Muscle of back (tissue), 11 donors: ENCODE measurements around the gene PTGS1. TPM values are rescaled to one million over a fixed set of nuclear protein-coding genes. Genes with fewer than 3 reads are reported as not detected.
"Not testable (repeated sequence)": the region's sequence is repeated elsewhere in the genome, so short reads cannot be mapped to it uniquely, and the experiment has no call there.

Experiments used
- DNase-seq, 3 donors: peaks; one replicate each; pipeline versions ENCODE4 v3.0.0 to v3.0.0-alpha.2; 2013
- polyA plus RNA-seq, 10 donors: library from polyadenylated mRNA; unstranded; fragments of 120-200 nt; gene quantifications; one replicate each; pipeline ENCODE4 v1.2.1, GENCODE V29; 2013; ENCODE audit not compliant: insufficient read length in 10 of 10

PTGS1 gene
- polyA plus RNA-seq, 10 donors: 2.9 to 14.3 (median 5.5) TPM

DNA sequence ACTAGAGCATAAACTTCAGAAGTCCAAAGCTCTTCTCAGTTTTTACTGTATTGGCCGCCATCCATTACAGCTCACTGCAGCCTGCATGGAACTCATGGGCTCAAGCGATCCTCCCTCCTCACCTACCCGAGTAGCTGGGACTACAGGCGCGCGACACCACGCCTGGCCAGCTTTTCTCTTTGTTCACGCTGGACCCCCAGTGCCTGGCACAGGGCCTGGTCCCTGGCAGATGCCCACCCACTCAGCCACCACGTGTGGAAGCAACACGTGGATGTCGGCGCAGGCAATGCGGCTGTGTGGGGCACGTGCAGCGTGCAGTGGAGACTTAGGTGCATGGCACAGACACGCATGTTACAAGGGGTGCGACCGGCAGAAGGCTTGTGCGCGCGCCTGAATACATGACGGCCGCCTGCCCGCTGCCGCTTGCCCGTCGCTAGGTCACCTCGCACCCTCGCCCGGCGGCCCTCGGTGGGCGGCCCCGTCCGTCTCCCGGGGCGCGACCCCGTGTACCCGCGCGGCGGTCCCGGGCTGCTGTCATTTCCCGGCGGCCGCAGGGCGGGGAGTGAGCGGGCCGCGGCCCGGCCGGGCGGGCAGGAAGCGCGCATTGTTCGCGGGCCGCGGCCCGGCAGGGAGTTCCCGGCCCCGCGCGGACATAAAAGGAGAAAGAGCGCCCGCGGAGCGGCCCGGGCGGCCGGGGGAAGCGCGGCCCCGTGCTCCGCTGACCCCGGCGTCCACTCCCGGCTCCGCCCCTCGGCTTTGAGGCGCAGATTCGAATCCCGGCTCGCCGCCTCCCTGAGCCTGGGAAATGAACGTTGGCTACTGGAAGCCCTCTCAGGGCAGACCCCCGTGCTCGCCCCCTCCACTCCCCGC, 24.1 kb upstream of the PTGS1 start:
- peak in 1 of 3 donors; percentile 75 for DNase-seq

DNA sequence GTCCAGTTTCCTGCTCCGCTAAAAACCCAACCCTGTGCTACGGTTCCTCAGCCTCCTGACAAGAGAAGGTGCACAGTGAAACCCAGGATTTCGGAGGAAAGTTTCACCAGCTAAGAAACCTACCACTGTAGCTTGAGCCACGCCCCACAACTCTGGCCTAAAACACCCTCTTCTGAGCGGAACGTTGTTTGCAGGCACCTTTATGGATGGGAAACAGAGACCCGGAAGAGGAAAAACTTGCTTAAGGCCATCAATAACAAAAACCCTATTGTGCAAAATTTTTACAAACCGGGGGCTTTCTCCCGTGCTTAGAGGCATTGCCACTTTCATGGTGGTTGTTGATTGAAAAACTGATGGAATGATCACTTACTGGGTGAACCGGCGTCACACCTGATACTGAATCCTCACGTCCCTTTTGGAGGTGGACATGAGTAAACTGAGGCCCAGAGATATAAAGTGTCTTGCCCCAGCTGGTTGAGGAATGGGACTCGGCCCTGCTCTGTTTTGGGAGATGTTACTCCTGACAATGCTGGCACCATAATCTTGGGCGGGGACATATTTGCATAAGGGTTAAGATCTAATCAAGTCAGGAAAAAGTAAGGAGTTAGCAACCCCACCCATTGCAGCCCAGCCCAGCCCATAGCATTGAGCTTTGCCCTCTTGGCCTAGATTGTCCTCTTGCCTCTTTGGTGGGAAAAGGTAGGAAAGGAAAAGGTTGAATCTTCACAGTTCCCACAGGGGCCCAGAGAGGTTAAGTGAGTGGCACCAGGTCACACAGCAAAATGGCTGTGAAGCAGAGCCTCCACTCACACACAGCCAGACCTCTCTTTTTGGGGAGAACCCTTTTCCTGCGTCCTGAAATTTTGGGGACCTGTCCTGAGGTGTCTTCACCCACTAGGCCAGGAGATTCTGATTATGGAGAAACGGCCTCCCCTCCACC, 23.2 kb upstream of the PTGS1 start:
- DNase-seq: no peak

DNA sequence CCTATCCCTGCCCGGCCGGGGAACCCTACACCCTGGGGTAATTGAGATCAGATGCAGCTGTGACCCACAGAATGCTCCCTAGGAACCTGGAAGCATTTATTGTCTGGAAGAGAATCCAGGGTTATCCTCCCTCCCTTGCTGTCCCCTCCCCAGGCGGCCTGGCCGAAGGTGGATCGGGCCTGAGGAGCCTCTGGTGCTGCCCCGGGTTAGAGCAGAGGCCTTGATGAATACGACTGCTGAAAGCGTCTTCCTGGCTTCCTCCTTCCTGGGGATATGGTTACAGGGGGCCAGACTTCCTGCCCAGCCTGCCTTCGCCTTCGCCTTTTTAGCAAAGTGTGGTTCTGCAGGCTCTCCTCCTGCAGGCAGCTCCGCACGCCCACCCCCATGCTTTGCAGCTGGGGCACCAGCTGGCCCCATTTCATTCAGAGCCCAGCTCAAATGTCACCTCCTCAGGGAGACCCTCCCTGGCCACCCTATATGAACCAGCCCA, 22.5 kb upstream of the PTGS1 start:
- no peak for DNase-seq

DNA sequence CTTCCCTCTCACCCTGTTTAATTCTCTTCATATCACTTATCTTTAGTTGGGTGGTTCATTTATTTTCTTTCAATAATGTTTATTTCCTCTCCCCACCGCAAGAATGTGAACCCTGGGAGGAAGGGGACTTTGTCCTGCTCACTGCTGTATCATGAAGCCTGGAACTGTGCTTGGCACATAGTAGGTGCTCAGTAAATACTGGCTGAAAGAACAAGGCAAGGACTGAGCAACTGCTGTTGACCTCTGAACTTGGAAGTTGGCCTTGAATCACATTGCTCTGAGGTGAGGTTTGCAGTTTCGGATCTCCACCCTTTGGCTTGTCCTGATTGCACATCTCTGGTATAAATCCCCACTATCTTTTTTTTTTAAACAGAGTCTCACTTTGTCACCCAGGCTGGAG, 22.0 kb upstream of the PTGS1 start:
- DNase-seq: no peak

DNA sequence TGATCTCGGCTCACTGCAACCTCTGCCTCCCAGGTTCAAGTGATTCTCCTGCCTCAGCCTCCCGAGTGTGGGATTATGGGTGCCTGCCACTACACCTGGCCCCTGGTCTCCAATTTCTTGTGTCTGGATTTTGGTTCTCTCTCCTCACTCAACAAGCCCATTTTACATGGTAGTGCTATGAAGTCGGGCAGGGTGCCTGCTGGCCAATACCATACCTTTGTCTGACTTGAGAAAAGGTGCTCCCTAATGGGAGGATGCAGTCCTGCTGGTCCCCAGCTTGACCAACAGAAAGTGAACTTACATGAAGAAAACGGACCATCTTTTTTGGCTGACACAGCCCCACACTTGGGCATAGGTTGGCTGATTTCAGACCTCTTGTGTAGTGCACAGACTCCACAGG, 21.6 kb upstream of the PTGS1 start:
- no peak for DNase-seq

DNA sequence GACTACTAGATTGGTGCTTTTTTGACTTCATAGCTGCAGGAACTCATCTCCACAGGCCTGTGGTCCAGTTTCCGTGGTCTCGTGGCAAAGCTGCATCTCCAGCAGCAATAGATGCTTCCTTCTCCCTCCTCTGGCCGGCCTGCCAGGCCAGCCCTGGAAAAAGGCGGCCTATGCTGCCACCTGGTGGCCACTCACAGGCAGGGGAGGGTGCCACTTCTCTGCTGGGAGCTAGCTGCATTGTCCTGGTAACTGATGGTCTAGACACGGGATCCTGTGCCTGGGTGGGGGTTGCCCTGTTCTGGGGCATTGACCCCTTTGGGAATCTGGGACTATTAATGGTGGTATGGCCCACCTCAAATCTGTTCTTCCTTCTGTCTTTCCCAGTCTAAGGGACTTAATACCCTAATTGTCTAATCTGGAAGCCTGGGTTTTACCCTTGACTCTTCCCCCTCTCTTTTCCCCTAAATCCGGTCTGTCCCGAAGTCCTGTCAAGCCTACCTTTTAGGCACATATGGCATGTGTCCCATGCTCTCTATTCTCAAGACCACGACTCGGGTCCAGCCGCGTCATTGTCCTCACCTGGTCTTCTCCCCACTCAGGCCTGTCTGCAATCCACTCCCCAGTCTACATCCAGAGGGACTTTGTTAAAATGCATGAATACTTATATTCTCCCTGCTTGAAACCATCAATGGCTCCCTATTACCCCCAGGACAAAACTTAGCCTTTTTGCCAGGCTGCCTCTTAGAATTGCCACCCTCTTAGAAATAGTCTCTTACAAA, 20.1 kb upstream of the PTGS1 start:
- peak; percentile 59 to 89 (median 85) for DNase-seq

DNA sequence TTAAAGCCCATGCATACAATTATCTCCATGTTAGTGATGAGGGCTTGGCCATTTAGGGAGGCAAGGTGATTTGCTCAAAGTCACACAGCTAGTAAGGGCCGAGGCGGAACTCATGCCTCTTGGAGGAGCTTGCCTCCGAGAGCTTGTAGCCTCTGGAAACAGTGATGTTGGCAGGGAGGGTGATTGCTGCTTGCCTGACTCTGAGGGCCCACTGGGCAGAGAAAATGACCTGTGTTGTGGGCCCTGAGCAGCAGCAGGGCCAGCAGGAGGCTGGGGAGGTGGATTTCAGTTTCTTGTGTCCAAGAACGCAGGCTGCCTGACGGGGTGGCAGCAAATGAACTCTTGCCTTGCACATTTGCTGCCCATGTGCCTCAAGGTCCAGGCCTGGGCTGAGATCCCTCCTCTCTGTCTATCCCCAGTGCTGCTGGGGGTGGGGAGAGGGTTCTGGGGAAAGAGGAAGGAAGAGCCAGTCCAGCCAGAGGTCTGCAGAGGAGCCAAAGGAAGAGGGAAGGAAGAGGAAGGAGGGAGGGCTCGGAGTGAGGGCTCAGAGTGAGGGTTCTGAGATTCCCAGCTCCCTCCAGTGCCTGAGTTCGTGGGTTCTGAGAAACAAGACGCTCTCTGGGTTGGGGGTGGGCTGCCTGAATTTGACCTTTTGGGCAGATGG, 16.2 kb upstream of the PTGS1 start:
- no peak for DNase-seq

DNA sequence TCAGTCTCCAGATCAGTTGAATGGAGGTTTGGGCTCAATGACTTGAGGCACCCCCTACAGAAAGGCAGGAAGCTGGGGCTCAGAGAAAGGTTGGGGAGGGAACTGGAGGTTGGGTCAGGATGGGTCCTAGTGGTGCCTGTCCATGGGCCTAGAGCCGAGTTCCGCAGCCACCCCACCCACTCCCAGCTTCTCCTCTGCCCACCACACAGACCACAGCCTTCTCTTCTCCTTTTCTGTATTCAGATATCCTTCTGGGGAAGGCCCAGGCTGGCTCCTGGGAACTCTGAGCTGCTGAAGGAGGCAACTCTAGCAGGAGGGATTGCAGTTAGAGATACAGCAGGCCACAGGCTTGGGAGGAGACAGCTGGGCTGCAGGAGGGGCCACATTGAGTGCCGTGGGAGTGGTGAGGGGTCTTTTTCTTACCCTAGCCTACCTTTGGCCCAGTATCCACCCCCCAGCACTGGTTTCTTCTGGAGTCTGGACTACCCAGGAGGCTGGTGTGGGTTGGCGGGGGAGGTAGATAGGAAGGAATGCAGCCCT, 15.4 kb upstream of the PTGS1 start:
- no peak for DNase-seq

DNA sequence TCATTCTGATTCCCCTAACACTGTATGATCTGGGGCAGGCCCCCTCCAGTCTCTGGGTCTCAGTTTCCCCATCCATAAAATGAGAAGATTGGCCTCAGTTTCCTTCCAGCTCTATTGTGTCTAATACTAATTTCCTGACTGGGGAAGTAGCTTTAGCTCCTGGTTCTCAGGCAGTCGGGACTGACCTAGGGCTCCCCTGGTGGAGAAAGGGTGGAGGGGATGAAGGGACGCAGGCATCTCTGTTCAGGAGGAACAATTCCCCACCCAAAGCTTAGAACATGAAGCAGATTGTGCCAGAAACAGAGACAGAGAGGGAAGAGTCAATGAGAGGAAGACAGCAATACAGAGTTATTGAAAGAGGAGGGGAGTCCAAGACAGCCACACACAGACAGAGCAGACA, 14.2 kb upstream of the PTGS1 start:
- no peak for DNase-seq

DNA sequence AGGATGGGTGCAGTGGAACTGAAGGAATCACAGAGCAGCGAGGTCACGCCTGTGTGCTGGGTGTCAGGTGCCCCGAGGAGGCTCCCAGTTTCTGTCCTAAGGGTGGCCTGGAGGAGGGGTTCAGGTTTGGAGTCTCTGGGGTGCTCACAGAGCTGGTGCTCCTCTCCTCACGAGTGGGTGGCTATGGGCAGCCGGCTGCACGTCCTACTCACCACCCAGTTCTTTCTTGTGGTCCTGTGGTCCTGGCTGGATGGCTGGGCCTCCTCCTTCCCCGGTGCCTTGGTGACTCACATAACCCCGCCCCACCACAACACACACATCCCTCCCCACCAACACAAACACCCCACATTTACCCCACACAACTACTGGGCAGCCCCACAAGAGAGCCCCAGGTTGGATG, 9.9 kb upstream of the PTGS1 start:
- no peak for DNase-seq

DNA sequence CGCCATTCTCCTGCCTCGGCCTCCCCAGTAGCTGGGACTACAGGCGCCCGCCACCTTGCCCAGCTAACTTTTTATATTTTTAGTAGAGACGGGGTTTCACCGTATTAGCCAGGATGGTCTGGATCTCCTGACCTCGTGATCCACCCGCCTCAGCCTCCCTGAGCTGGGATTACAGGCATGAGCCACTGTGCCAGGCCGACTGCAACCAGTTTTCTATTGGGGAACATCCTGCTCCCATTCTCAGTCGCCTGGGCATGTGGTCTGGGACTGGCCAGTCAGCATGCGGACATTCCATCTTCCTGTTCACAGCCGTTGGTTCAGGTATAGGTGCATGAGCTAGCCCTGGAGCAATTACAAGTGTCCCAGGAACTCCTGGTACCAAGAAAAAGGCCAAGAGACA, 7.7 kb upstream of the PTGS1 start:
- DNase-seq: not testable (repeated sequence)

DNA sequence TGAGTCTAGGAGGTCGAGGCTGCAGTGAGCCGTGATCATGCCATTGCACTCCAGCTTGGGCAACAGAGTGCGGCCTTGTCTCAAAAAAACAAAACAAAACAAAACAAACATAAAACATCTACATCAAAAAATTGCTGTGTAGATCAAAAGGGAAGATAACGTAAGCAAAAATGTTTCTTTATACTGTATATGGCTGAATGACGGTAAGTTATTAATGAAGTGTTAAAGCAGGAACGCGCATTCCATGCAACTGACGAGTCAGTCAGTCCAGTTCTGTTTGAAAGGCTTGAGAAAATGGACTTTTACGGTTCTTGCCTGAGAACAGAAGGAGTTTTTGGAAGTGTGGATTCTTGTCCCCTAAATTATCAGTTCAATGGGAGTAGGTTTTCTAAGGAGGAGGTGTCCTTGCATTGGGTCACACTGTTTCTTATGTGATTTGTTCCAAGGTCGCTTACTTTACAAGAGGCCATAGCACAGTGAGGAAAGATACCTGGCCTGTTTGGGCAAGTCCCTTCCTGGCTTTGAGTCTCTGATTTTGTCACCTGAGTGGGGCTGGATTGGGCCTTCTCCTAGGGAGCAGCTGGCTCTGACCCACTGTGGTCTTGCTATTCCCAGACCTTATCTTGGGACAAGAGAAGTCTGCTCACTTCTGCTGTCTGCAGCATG, 6.6 kb upstream of the PTGS1 start:
- no peak for DNase-seq

DNA sequence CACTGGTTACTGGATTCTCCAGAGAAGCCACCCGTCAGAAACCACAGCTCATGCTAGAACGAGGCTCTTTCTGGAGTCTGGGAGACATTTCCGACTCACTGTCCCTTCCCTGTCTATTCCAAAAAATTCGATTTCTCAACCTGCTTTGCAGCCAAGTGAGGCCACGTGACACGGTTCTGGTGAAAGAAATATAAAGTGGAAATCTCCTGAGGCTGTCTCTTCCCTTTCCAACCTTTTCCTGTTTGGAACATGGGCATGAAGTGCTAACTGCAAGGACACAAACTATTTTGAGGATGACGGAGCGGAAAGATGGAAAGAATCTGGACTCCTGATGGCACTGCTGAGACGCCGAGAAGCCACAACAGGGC, 6.1 kb upstream of the PTGS1 start:
- peak in 2 of 3 donors; percentile 42 to 74 for DNase-seq

DNA sequence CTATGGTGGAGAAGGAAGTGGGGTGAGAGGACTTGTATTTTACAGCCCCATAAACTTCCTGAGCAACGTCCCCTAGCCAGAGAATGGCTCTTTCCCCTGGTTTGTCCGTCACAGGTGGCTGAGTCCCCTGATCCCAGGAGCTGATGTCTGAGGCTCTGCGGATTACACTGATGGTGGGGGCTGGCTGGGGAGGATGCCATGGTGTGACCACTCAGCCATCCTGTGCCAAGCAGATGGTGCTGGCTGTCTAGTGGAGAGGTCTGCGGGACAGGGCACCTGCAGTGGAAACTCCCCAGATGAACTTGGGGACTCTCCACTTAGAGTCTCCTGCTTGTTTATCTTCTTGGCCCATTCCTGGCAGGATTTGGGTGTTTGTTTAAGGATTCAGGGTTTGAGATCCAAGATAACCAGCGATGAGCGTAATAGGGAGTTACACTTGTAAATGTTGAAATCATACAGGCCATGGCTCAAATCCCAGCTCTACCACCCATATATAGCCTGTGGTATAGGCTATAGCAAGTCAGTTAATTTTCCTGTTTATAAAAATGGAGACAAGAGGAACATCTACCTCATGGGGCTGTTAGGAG, 4.7 kb upstream of the PTGS1 start:
- no peak for DNase-seq

DNA sequence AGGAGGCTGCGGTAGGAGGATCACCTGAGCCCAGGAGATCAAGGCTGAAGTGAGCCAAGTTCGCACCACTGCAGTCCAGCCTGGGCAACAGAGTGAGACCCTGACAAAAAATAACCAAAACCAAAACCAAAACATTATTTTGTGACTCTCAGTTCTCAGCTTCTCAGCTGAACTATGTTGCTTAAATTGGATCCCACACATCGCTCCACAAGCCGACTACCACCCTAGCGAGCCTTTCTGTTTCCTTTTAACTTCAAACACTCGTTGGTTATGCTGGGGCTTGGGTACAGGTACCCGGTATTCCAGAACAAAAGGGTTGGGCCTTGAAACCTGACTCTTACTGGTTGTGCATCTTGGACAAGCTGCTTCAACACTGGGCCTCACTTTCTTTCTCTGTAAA, 3.8 kb upstream of the PTGS1 start:
- DNase-seq: no peak

DNA sequence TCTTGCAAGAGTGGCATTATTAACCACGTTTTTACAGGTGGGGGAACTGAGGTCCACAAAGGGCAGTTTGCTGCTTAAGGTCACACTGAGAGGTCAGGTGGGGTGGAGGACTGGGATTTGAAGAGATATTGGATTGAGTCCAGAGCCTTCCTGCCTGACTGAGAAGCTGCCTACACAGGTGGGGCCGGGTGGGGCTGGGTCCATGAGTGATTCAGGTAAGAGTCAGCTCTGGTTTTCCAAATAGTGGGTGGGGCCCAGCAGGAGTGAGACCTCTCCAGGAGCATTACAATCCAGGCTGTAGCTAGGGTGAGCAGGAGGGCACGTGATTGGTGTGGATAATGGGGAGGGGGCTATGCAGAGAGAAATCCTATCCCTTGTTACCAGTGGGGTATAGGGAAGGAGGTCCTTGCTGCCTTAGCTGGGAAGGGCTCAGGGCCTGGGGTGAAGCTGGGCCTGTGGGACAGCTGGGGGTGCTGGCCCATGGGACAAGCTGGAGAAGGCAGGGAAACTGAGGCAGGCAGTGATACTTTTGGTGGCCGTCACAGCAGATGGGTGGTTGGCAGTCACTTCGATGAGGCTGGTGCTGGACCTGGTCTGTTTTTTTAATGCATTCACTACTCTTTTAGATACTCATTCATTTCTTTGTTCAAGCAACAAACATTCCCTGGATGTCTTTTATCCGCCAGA, 2.9 kb upstream of the PTGS1 start:
- no peak for DNase-seq

DNA sequence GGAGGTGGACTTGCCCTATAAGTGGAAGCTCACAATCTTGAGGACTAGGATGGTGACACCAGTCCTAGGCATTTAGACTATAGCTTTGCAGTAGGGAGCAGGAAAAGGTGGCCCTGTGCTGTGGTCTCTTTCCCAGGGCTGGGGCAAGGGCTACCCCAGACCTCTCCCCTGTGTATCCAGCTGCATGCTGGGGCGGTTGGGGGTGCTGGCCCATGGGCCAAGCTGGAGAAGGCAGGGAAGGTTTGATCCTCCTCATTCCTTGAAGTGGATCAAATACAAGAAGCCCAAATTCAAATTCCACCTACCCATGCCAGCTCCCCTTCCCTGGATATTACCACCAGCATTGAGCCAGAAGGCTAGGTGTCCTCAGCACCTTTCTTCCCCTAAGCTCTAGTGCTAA, 2.2 kb upstream of the PTGS1 start:
- no peak for DNase-seq

DNA sequence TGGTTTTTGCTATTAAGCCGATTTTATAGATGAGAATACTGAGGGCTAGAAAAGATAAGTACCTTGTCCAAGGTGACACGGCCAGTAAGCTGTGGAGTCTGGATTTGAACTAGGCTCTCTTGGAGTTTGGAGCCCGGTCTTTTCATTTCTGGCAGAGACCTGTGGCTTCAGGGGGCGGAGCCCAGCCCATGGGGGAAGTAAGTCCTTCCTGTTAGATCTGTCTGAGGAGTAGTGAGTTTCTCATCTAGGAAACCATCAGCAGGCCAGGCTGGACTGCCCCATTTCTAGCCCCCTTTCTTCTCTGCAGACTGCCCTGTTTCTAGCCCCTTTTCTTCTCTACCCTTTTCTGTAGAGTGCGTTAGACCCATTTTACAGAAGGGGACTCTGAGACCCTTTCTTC, 521 bp upstream of the PTGS1 start:
- DNase-seq: no peak

DNA sequence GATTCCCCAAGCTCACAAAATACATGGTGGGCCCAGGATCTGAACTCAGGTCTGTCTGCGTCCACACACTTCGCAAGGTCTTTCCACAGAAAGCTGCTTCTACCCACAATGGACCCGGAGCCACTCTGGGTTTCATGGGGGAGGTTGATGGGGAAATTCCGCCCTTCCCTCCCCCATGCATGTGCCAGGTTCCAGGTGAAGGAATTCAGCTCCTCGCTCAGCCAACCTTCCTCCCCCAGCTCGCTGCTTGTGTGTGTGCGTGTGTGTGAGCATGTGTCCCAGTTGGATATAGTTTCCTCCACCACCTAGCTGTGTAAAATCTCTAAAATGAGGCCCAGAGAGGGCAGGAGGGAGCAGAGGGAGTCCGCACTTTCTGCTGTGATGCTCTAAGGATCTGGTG, 1.0 kb downstream of the PTGS1 start:
- no peak for DNase-seq
